Activated naive CD8-positive, alpha-beta T cell treated with anti-CD3 and anti-CD28 coated beads, Interleukin-2, amount 50 U/mL, for 24 hours (primary cell): ENCODE data around the gene CXorf49.
A peak's percentile ranks its signal among the peaks of the same experiment; 100 is the strongest.
"Not testable (repeated sequence)": the region's sequence is repeated elsewhere in the genome, so short reads cannot be mapped to it uniquely, and the experiment has no call there.

Experiments used
- ATAC-seq: fragments of 150-1000 bp; cut with Tn5 transposase; one replicate; pipeline ENCODE4 v1.10.0; 2021
- DNase-seq: peaks from one replicate; pipeline ENCODE4 v3.0.0; 2021
- H3K27ac Mint-ChIP-seq: one replicate; pipeline ENCODE4 v1.8.0; 2021; ENCODE audit warnings: mild to moderate bottlenecking, mixed read lengths
- H3K27me3 Mint-ChIP-seq: one replicate; pipeline ENCODE4 v1.8.0; 2021; ENCODE audit warnings: mixed read lengths
- H3K36me3 Mint-ChIP-seq: one replicate; pipeline ENCODE4 v1.8.0; 2021; ENCODE audit warnings: low read depth, mixed read lengths
- H3K4me1 Mint-ChIP-seq: one replicate; pipeline ENCODE4 v1.8.0; 2021; ENCODE audit warnings: mixed read lengths
- H3K4me3 Mint-ChIP-seq: one replicate; pipeline ENCODE4 v1.8.0; 2021; ENCODE audit warnings: mild to moderate bottlenecking, moderate library complexity, mixed read lengths
- H3K9me3 Mint-ChIP-seq: one replicate; pipeline ENCODE4 v1.8.0; 2021; ENCODE audit warnings: mixed read lengths

CXorf49 gene

GRCh38 chrX:71718185-71718584 is at the start of gene CXorf49:
Gene CXorf49 (minus strand): TSS chrX:71718285. CDS start chrX:71718151, 134 bp downstream.
- not testable (repeated sequence) for H3K36me3 Mint-ChIP-seq, ATAC-seq, H3K4me1 Mint-ChIP-seq, H3K9me3 Mint-ChIP-seq, H3K27ac Mint-ChIP-seq, H3K27me3 Mint-ChIP-seq, H3K4me3 Mint-ChIP-seq, DNase-seq

- H3K9me3 Mint-ChIP-seq, H3K27ac Mint-ChIP-seq, DNase-seq, H3K4me1 Mint-ChIP-seq, H3K4me3 Mint-ChIP-seq, H3K36me3 Mint-ChIP-seq, H3K27me3 Mint-ChIP-seq: not testable (repeated sequence)
- ATAC-seq: peak; percentile 37
These were observed 49.0 kb upstream of the CXorf49 start for GRCh38 chrX:71767134-71767533.

- not testable (repeated sequence) for H3K9me3 Mint-ChIP-seq, DNase-seq, H3K4me1 Mint-ChIP-seq, H3K4me3 Mint-ChIP-seq, H3K27me3 Mint-ChIP-seq, H3K27ac Mint-ChIP-seq, H3K36me3 Mint-ChIP-seq, ATAC-seq
These were observed 47.5 kb upstream of the CXorf49 start for GRCh38 chrX:71765613-71766012.

GRCh38 chrX:71764832-71765231 is 46.7 kb upstream of the CXorf49 start:
- not testable (repeated sequence) for ATAC-seq, H3K9me3 Mint-ChIP-seq, H3K4me1 Mint-ChIP-seq, DNase-seq, H3K36me3 Mint-ChIP-seq, H3K27me3 Mint-ChIP-seq, H3K4me3 Mint-ChIP-seq, H3K27ac Mint-ChIP-seq

- DNase-seq, H3K4me1 Mint-ChIP-seq, ATAC-seq, H3K27me3 Mint-ChIP-seq, H3K36me3 Mint-ChIP-seq, H3K9me3 Mint-ChIP-seq, H3K4me3 Mint-ChIP-seq, H3K27ac Mint-ChIP-seq: not testable (repeated sequence)
These were observed 45.0 kb upstream of the CXorf49 start, which contains the start of gene CXorf49B for GRCh38 chrX:71763049-71763448. Gene CXorf49B (plus strand): TSS chrX:71763349. CDS start chrX:71763424, 75 bp downstream.

- not testable (repeated sequence) for H3K27me3 Mint-ChIP-seq, H3K4me3 Mint-ChIP-seq, DNase-seq, H3K4me1 Mint-ChIP-seq, H3K27ac Mint-ChIP-seq, H3K36me3 Mint-ChIP-seq, H3K9me3 Mint-ChIP-seq
- peak; percentile 35 for ATAC-seq
These were observed 42.7 kb upstream of the CXorf49 start for GRCh38 chrX:71760688-71761281.

- not testable (repeated sequence) for DNase-seq, H3K36me3 Mint-ChIP-seq, H3K27me3 Mint-ChIP-seq, H3K4me3 Mint-ChIP-seq, H3K9me3 Mint-ChIP-seq, H3K4me1 Mint-ChIP-seq, H3K27ac Mint-ChIP-seq
- peak; percentile 33 for ATAC-seq
These were observed 2.3 kb upstream of the CXorf49 start for GRCh38 chrX:71720289-71720886.

- not testable (repeated sequence) for H3K27ac Mint-ChIP-seq, H3K36me3 Mint-ChIP-seq, H3K9me3 Mint-ChIP-seq, DNase-seq, H3K4me1 Mint-ChIP-seq, ATAC-seq, H3K27me3 Mint-ChIP-seq, H3K4me3 Mint-ChIP-seq
These were observed 1.1 kb upstream of the CXorf49 start for GRCh38 chrX:71719195-71719594.

GRCh38 chrX:71716323-71716722 is 1.8 kb downstream of the CXorf49 start:
- not testable (repeated sequence) for H3K27ac Mint-ChIP-seq, DNase-seq, H3K27me3 Mint-ChIP-seq, H3K4me3 Mint-ChIP-seq, H3K36me3 Mint-ChIP-seq, H3K9me3 Mint-ChIP-seq, H3K4me1 Mint-ChIP-seq, ATAC-seq

- not testable (repeated sequence) for H3K9me3 Mint-ChIP-seq, H3K27ac Mint-ChIP-seq, DNase-seq, H3K4me3 Mint-ChIP-seq, H3K36me3 Mint-ChIP-seq, ATAC-seq, H3K4me1 Mint-ChIP-seq, H3K27me3 Mint-ChIP-seq
These were observed 2.5 kb downstream of the CXorf49 start for GRCh38 chrX:71715551-71715950.

GRCh38 chrX:71714064-71714463 is 4.0 kb downstream of the CXorf49 start:
- not testable (repeated sequence) for H3K27me3 Mint-ChIP-seq, H3K36me3 Mint-ChIP-seq, H3K27ac Mint-ChIP-seq, H3K4me3 Mint-ChIP-seq, H3K4me1 Mint-ChIP-seq, DNase-seq, ATAC-seq, H3K9me3 Mint-ChIP-seq

GRCh38 chrX:71702853-71703252 is 15.2 kb downstream of the CXorf49 start:
- not testable (repeated sequence) for DNase-seq, H3K27ac Mint-ChIP-seq, H3K4me3 Mint-ChIP-seq, H3K9me3 Mint-ChIP-seq, ATAC-seq, H3K27me3 Mint-ChIP-seq, H3K4me1 Mint-ChIP-seq, H3K36me3 Mint-ChIP-seq

- H3K4me1 Mint-ChIP-seq, DNase-seq, H3K4me3 Mint-ChIP-seq, H3K9me3 Mint-ChIP-seq, ATAC-seq, H3K27ac Mint-ChIP-seq, H3K27me3 Mint-ChIP-seq, H3K36me3 Mint-ChIP-seq: not testable (repeated sequence)
These were observed 19.1 kb downstream of the CXorf49 start for GRCh38 chrX:71699023-71699344.

GRCh38 chrX:71698299-71699022 is 19.6 kb downstream of the CXorf49 start:
- H3K9me3 Mint-ChIP-seq, ATAC-seq, H3K27ac Mint-ChIP-seq, H3K27me3 Mint-ChIP-seq, H3K36me3 Mint-ChIP-seq, H3K4me1 Mint-ChIP-seq, DNase-seq, H3K4me3 Mint-ChIP-seq: not testable (repeated sequence)

GRCh38 chrX:71697466-71698298 is 20.4 kb downstream of the CXorf49 start:
- not testable (repeated sequence) for H3K9me3 Mint-ChIP-seq, H3K4me1 Mint-ChIP-seq, H3K36me3 Mint-ChIP-seq, H3K27ac Mint-ChIP-seq, H3K4me3 Mint-ChIP-seq, H3K27me3 Mint-ChIP-seq, DNase-seq, ATAC-seq
